Measurements from ENCODE around the gene THAP2.

DNA sequence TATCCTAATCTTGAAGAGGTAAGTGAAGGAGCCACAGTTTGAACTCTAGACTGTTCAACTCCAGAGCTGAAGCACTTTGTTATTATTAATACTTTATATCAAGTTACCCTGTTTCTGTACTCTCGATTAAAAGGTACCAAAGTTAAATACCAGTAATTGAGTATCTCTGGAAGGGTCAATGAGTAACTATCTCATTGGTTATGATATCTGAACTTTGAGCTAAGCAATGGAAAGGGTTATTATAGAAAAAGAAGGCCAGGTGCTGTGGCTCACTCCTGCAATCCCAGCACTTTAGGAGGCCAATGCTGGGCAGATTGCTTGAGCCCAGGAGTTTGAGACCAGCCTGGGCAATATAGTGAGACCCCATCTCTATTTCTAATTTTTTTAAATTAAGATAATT lies 31.7 kb downstream of the THAP2 start:
- TF ChIP-seq POLR2A (IDR thresholded peaks at IDR 0.05): no peak
- TF ChIP-seq, protein P1, sequence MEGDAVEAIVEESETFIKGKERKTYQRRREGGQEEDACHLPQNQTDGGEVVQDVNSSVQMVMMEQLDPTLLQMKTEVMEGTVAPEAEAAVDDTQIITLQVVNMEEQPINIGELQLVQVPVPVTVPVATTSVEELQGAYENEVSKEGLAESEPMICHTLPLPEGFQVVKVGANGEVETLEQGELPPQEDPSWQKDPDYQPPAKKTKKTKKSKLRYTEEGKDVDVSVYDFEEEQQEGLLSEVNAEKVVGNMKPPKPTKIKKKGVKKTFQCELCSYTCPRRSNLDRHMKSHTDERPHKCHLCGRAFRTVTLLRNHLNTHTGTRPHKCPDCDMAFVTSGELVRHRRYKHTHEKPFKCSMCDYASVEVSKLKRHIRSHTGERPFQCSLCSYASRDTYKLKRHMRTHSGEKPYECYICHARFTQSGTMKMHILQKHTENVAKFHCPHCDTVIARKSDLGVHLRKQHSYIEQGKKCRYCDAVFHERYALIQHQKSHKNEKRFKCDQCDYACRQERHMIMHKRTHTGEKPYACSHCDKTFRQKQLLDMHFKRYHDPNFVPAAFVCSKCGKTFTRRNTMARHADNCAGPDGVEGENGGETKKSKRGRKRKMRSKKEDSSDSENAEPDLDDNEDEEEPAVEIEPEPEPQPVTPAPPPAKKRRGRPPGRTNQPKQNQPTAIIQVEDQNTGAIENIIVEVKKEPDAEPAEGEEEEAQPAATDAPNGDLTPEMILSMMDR (IDR thresholded peaks at IDR 0.05): no peak

All from thyroid gland (tissue), 4 donors.